SK-N-SH treated with all-trans-retinoic acid at 6 μM for 48 hours (cell line): Measurements from ENCODE around the gene TRIM31.

Source experiments
- ARNTL ChIP-seq: fragments of 450-650 bp; formaldehyde crosslinking; IDR thresholded peaks from 2 replicates; pipeline ENCODE4 v1.5.0; 2020; ENCODE audit warnings: low read depth, mild to moderate bottlenecking, moderate library complexity, borderline replicate concordance
- CREB5 ChIP-seq: fragments of 250-450 bp; sonication (Bioruptor Pico); IDR thresholded peaks from 2 replicates; pipeline ENCODE4 v1.5.1; 2020; ENCODE audit warnings: low read depth, mild to moderate bottlenecking, moderate library complexity
- CSDC2 ChIP-seq: fragments of 250-450 bp; sonication (Bioruptor Pico); IDR thresholded peaks from 2 replicates; pipeline ENCODE4 v1.5.0; 2020; ENCODE audit warnings: mild to moderate bottlenecking, moderate library complexity
- ESRRG ChIP-seq: fragments of 250-450 bp; sonication (Bioruptor Pico); IDR thresholded peaks from 2 replicates; pipeline ENCODE4 v1.6.1; 2021; ENCODE audit warnings: mild to moderate bottlenecking
- ISL1 ChIP-seq: fragments of 250-450 bp; sonication (Bioruptor Pico); IDR thresholded peaks from 2 replicates; pipeline ENCODE4 v2.1.2; 2022; ENCODE audit warnings: mild to moderate bottlenecking, moderate library complexity
- PATZ1 ChIP-seq: fragments of 250-450 bp; sonication (Bioruptor Pico); IDR thresholded peaks from 2 replicates; pipeline ENCODE4 v1.8.0; 2020; ENCODE audit warnings: mild to moderate bottlenecking, moderate library complexity, borderline replicate concordance
- PPARA ChIP-seq: fragments of 250-450 bp; sonication (Bioruptor Pico); IDR thresholded peaks from 2 replicates; pipeline ENCODE4 v1.5.0; 2020; ENCODE audit warnings: mild to moderate bottlenecking, borderline replicate concordance
- RARB ChIP-seq: fragments of 250-450 bp; sonication (Bioruptor Pico); IDR thresholded peaks from 2 replicates; pipeline ENCODE4 v1.8.0; 2021; ENCODE audit warnings: mild to moderate bottlenecking, moderate library complexity
- ZFP3 ChIP-seq: fragments of 250-450 bp; sonication (Bioruptor Pico); IDR thresholded peaks from 2 replicates; pipeline ENCODE4 v1.5.0; 2020; ENCODE audit warnings: mild to moderate bottlenecking, moderate library complexity
- ZFP30 ChIP-seq: fragments of 450-650 bp; formaldehyde crosslinking; IDR thresholded peaks from 2 replicates; pipeline ENCODE4 v1.5.0; 2022; ENCODE audit warnings: mild to moderate bottlenecking, moderate library complexity
- ZNF8 ChIP-seq: fragments of 450-650 bp; formaldehyde crosslinking; IDR thresholded peaks from 2 replicates; pipeline ENCODE4 v1.5.0; 2020; ENCODE audit warnings: mild to moderate bottlenecking, moderate library complexity

DNA sequence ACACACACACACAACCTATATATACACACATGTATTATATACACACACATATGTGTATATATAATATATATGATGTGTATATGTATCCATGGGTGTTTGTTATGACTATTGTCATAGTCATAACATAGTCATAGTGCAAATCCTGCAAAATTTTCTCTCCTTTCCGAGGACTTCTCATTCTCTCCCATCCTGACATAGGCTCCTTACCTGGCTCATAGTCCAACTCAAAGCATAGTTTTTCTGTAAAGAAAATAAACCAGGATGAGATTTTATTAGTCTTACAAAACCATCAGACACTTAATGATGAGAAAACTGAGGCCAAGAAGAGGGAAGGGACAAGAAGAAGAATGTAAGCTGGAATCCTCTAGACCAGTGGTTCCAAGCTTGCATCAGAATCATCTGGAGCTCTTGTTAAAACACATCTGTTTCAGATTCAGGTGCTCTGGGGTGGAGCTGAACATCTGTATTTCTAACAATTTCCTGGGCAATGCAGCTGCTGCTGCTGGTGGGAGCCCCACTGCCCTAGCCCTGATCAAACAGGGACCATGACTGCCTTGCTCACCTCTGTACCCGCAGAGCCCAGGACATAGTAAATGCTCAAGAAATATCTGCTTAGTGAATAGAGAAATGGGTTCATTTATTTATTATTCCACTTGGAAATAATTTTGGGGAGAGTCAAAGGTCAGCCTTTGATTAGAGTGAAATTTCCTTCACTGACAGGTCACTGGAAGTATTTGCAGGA lies 42.8 kb upstream of the TRIM31 start:
- TF ChIP-seq ZFP3 (CRISPR knock-in tag) (no peak), PATZ1 (CRISPR knock-in tag) (no peak), CSDC2 (CRISPR knock-in tag) (no peak), ZNF8 (CRISPR knock-in tag) (no peak), ZFP30 (CRISPR knock-in tag) (no peak), PPARA (CRISPR knock-in tag) (no peak), ISL1 (CRISPR knock-in tag) (no peak), ESRRG (CRISPR knock-in tag) (no peak), RARB (CRISPR knock-in tag) (no peak), ARNTL (CRISPR knock-in tag) (no peak), CREB5 (CRISPR knock-in tag) (no peak)
